Right lobe of liver (tissue), 6 donors: ENCODE results near the gene RBM42. TPM values are rescaled to one million over a fixed set of nuclear protein-coding genes. Genes with fewer than 3 reads are reported as not detected.
A peak's percentile ranks its signal among the peaks of the same experiment; 100 is the strongest.

Experiments
- ATAC-seq, 4 donors: fragments of 200-7000 bp; cut with Tn5 transposase; one replicate each; pipeline ENCODE4 v1.9.1; 2020; ENCODE audit warnings: mild to moderate bottlenecking in 4 of 4, moderate library complexity in 4 of 4
- DNase-seq, 3 donors: peaks; one replicate each; pipeline ENCODE4 v3.0.0-alpha.2; 2020
- H3K27ac ChIP-seq, 3 donors: fragments of 200-600 bp; one replicate each; pipeline ENCODE4 v1.8.0; 2022
- H3K27me3 ChIP-seq, 2 donors: fragments of 200-600 bp; one replicate each; pipeline ENCODE4 v1.8.0; 2022
- H3K36me3 ChIP-seq, 4 donors: fragments of 200-600 bp; sonication (generic) in 1 of 4; one replicate each; pipeline versions ENCODE4 v1.5.1 to v1.8.0; 2017 to 2022; ENCODE audit warnings: control low read depth in 1 of 4
- H3K4me1 ChIP-seq, 4 donors: fragments of 200-600 bp; sonication (generic) in 1 of 4; one replicate each; pipeline versions ENCODE4 v1.5.1 to v1.8.0; 2017 to 2022; ENCODE audit warnings: control low read depth in 1 of 4
- H3K4me3 ChIP-seq, 3 donors: fragments of 200-600 bp; one replicate each; pipeline ENCODE4 v1.8.0; 2022
- H3K9me3 ChIP-seq, 4 donors: fragments of 200-600 bp; sonication (generic) in 1 of 4; one replicate each; pipeline versions ENCODE4 v1.5.1 to v1.8.0; 2017 to 2022; ENCODE audit warnings: control low read depth in 1 of 4
- CTCF ChIP-seq, 4 donors: fragments of 200-600 bp in 3 of 4; fragments of 450-650 bp in 1 of 4; IDR thresholded peaks; one replicate each; pipeline versions ENCODE4 v1.5.1 to v1.8.0; 2016 to 2022; ENCODE audit warnings: antibody characterized with exemption in 4 of 4, mild to moderate bottlenecking in 2 of 4
- POLR2A ChIP-seq: fragments of 450-650 bp; IDR thresholded peaks from one replicate; pipeline ENCODE4 v1.6.1; 2017; ENCODE audit warnings: antibody characterized with exemption, mild to moderate bottlenecking
- WGBS: methylation state at CpG from one replicate; pipeline ENCODE4 v1.1.6; 2018; ENCODE audit warnings: low coverage, low lambda C conversion rate; ENCODE audit not compliant: insufficient coverage; ENCODE audit errors: missing lambda C conversion rate; 5-methylcytosine and 5-hydroxymethylcytosine counted together
- intact Hi-C, 2 donors: fragments of 100-400 bp; cut with DNase I; formaldehyde crosslinking; loops; one replicate each; pipeline versions ENCODE4 v1.11.2 to v1.14.1; 2022
- total RNA-seq, 6 experiments: library from RNA; depleted of rRNA in 2 of 6; stranded (reverse); fragments of >200 nt in 2 of 6; fragmentation: NEBNext Ultra II Directional in 3 of 6; extraction: Animal tissue kit (Norgen Biotek cat#: 25700) in 3 of 6; gene quantifications; one replicate each; pipeline versions ENCODE4 v1.1.0 to v1.2.4, GENCODE V29; 2016 to 2023
- donor health status: DM: no; HTN: yes; CAD: no.
- donor health status: DM: no; HTN: no; CAD: no.
- donor health status: DM: no; HTN: no; CAD: no.
- donor health status: DM: no; HTN: yes; CAD: no.
- donor health status: DM: no; HTN: yes; CAD: no.

Gene RBM42
- total RNA-seq, 6 experiments from 2014 or later: 27.8 to 46.5 (median 31.0) TPM

GRCh38 chr19:35655600-35655999 is 26.8 kb downstream of the RBM42 start:
- Histone ChIP-seq H3K36me3 (peaks cover 10 to 82% (median 25%) of the 10 kb centered on the region in 4 donors), H3K27ac (no peak overlapping the region)

GRCh38 chr19:35656700-35657099 is 27.9 kb downstream of the RBM42 start:
- H3K27me3 ChIP-seq: no peaks in the 10 kb centered on the region
- 93% methylated on average over 5 of the region's 6 CpGs for WGBS
- TF ChIP-seq CTCF (IDR thresholded peaks at IDR 0.05) (no peak), POLR2A (no peak)

More at GRCh38 chr19:35655600-35655999, 26.8 kb downstream of the RBM42 start:
- no peak for TF ChIP-seq CTCF (IDR thresholded peaks at IDR 0.05)
- 92% methylated on average over 4 of the region's 4 CpGs for WGBS
- ATAC-seq (no peak), DNase-seq (no peak)
- Histone ChIP-seq H3K4me1 (peaks cover 0 to 7% (median 1%) of the 10 kb centered on the region in 4 donors), H3K27me3 (no peaks in the 10 kb centered on the region), H3K9me3 (no peaks in the 10 kb centered on the region), H3K4me3 (no peak overlapping the region)
- intact Hi-C loops: no loop called here

GRCh38 chr19:35657904-35658700 is 29.3 kb downstream of the RBM42 start:
- WGBS: 85% methylated on average over 11 of the region's 15 CpGs
- no peak overlapping the region for H3K4me3 ChIP-seq
- DNase-seq (no peak), ATAC-seq (no peak)
- H3K36me3 ChIP-seq: peaks cover 10 to 60% (median 25%) of the 10 kb centered on the region in 4 donors
- H3K27me3 ChIP-seq: no peaks in the 10 kb centered on the region
- H3K9me3 ChIP-seq: no peaks in the 10 kb centered on the region
- H3K27ac ChIP-seq: no peak overlapping the region
- intact Hi-C loops: no loop called here
- TF ChIP-seq POLR2A (no peak), CTCF (IDR thresholded peaks at IDR 0.05) (no peak)
- H3K4me1 ChIP-seq: peaks cover 0 to 20% (median 8%) of the 10 kb centered on the region in 4 donors

More at GRCh38 chr19:35656700-35657099, 27.9 kb downstream of the RBM42 start:
- Histone ChIP-seq H3K4me1 (peaks cover 0 to 11% (median 5%) of the 10 kb centered on the region in 4 donors), H3K4me3 (no peak overlapping the region), H3K27ac (no peak overlapping the region), H3K36me3 (peaks cover 10 to 72% (median 25%) of the 10 kb centered on the region in 4 donors), H3K9me3 (no peaks in the 10 kb centered on the region)
- DNase-seq (no peak), ATAC-seq (no peak)
- intact Hi-C loops: no loop called here

GRCh38 chr19:35661995-35662340 is 33.1 kb downstream of the RBM42 start:
- peaks cover 8 to 26% (median 12%) of the 10 kb centered on the region in 4 donors for H3K36me3 ChIP-seq
- H3K4me1 ChIP-seq: peaks cover 0 to 20% (median 8%) of the 10 kb centered on the region in 4 donors
- no peaks in the 10 kb centered on the region for H3K9me3 ChIP-seq
- H3K27me3 ChIP-seq: no peaks in the 10 kb centered on the region
- DNase-seq (no peak), ATAC-seq (no peak)
- H3K27ac ChIP-seq: peak overlapping the region in 2 of 3 donors; percentile 21 to 43
- 85% methylated on average over 5 of the region's 6 CpGs for WGBS
- TF ChIP-seq CTCF (IDR thresholded peaks at IDR 0.05) (no peak), POLR2A (no peak)
- intact Hi-C loops: no loop called here
- no peak overlapping the region for H3K4me3 ChIP-seq
